ENCODE results near the gene RASD1.

- TF ChIP-seq POLR2A (IDR thresholded peaks at IDR 0.05): no peak
- no peak for TF ChIP-seq CTCF (IDR thresholded peaks at IDR 0.05)
These were observed 26.8 kb downstream of the RASD1 start for GRCh38 chr17:17469358-17469757.
